HAP-1 (cell line): Measurements from ENCODE around the gene SKAP1.
A peak's percentile ranks its signal among the peaks of the same experiment; 100 is the strongest.
"Not testable (repeated sequence)": the region's sequence is repeated elsewhere in the genome, so short reads cannot be mapped to it uniquely, and the experiment has no call there.

Experiments
- DNase-seq, 2 experiments: peaks; one replicate each; pipeline ENCODE4 v3.0.0-alpha.2; 2016 to 2020; ENCODE audit warnings: low spot score in 2 of 2
- H3K27me3 ChIP-seq: fragments of 250-450 bp; sonication (Bioruptor Pico); 2 replicates; pipeline ENCODE4 v1.5.1; 2020; ENCODE audit warnings: low read depth, mild to moderate bottlenecking, moderate library complexity
- H3K36me3 ChIP-seq: fragments of 250-450 bp; sonication (Bioruptor Pico); replicated peaks from 2 replicates; pipeline ENCODE4 v1.5.1; 2020; ENCODE audit warnings: mild to moderate bottlenecking
- H3K4me1 ChIP-seq: fragments of 250-450 bp; sonication (Bioruptor Pico); 2 replicates; pipeline ENCODE4 v1.5.1; 2020; ENCODE audit warnings: mild to moderate bottlenecking
- H3K4me3 ChIP-seq: fragments of 250-450 bp; sonication (Bioruptor Pico); 2 replicates; pipeline ENCODE4 v1.5.1; 2020; ENCODE audit warnings: mild to moderate bottlenecking, moderate library complexity
- H3K9me3 ChIP-seq: fragments of 250-450 bp; sonication (Bioruptor Pico); 2 replicates; pipeline ENCODE4 v1.5.1; 2020; ENCODE audit warnings: mild to moderate bottlenecking, moderate library complexity
- in situ Hi-C: fragments of 300-500 bp; cut with MboI; formaldehyde crosslinking; loops from 3 replicates; pipeline ENCODE4 v1.14.3; 2020; ENCODE audit warnings: low sequenced_read_pairs, inconsistent platforms, mixed read lengths

SKAP1 gene

GRCh38 chr17:48299760-48300159, 130.3 kb downstream of the SKAP1 start:
- DNase-seq, result no peak
- peaks cover 66% of the 10 kb centered on the region for H3K27me3 ChIP-seq
- no peaks in the 10 kb centered on the region for H3K4me1 ChIP-seq
- H3K4me3 ChIP-seq, result no peak overlapping the region
- in situ Hi-C loops, result no loop called here
- H3K9me3 ChIP-seq, result no peaks in the 10 kb centered on the region
- no peaks in the 10 kb centered on the region for H3K36me3 ChIP-seq

GRCh38 chr17:48297825-48298224, 132.2 kb downstream of the SKAP1 start:
- H3K9me3 ChIP-seq, result no peaks in the 10 kb centered on the region
- no peak for DNase-seq
- in situ Hi-C loops, result no loop called here
- no peak overlapping the region for H3K4me3 ChIP-seq
- peaks cover 66% of the 10 kb centered on the region for H3K27me3 ChIP-seq
- H3K4me1 ChIP-seq, result no peaks in the 10 kb centered on the region
- H3K36me3 ChIP-seq, result no peaks in the 10 kb centered on the region

GRCh38 chr17:48296453-48296852, 133.6 kb downstream of the SKAP1 start:
- H3K36me3 ChIP-seq, result no peaks in the 10 kb centered on the region
- no peaks in the 10 kb centered on the region for H3K4me1 ChIP-seq
- H3K9me3 ChIP-seq, result no peaks in the 10 kb centered on the region
- H3K4me3 ChIP-seq, result no peak overlapping the region
- no peak for DNase-seq
- in situ Hi-C loops, result no loop called here
- H3K27me3 ChIP-seq, result peaks cover 72% of the 10 kb centered on the region

GRCh38 chr17:48295362-48296288, 134.4 kb downstream of the SKAP1 start:
- in situ Hi-C loops, result no loop called here
- DNase-seq, result no peak
- no peaks in the 10 kb centered on the region for H3K4me1 ChIP-seq
- no peak overlapping the region for H3K4me3 ChIP-seq
- no peaks in the 10 kb centered on the region for H3K36me3 ChIP-seq
- H3K9me3 ChIP-seq, result no peaks in the 10 kb centered on the region
- peaks cover 72% of the 10 kb centered on the region for H3K27me3 ChIP-seq

GRCh38 chr17:48294806-48295361, 135.1 kb downstream of the SKAP1 start:
- Histone ChIP-seq H3K27me3 (peaks cover 71% of the 10 kb centered on the region), H3K4me3 (no peak overlapping the region), H3K36me3 (no peaks in the 10 kb centered on the region), H3K9me3 (no peaks in the 10 kb centered on the region), H3K4me1 (no peaks in the 10 kb centered on the region)
- in situ Hi-C loops, result no loop called here
- no peak for DNase-seq

GRCh38 chr17:48294020-48294805, 135.8 kb downstream of the SKAP1 start:
- no peaks in the 10 kb centered on the region for H3K9me3 ChIP-seq
- no peaks in the 10 kb centered on the region for H3K36me3 ChIP-seq
- H3K27me3 ChIP-seq, result peaks cover 71% of the 10 kb centered on the region
- no peaks in the 10 kb centered on the region for H3K4me1 ChIP-seq
- no peak for DNase-seq
- no peak overlapping the region for H3K4me3 ChIP-seq
- in situ Hi-C loops, result no loop called here

- H3K9me3 ChIP-seq, result no peaks in the 10 kb centered on the region
- in situ Hi-C loops, result no loop called here
- H3K27me3 ChIP-seq, result peaks cover 69% of the 10 kb centered on the region
- DNase-seq, result no peak
- no peaks in the 10 kb centered on the region for H3K4me1 ChIP-seq
- H3K36me3 ChIP-seq, result no peaks in the 10 kb centered on the region
- H3K4me3 ChIP-seq, result no peak overlapping the region
Measured at GRCh38 chr17:48293319-48294019, 136.5 kb downstream of the SKAP1 start.

- in situ Hi-C loops, result no loop called here
- no peaks in the 10 kb centered on the region for H3K9me3 ChIP-seq
- no peaks in the 10 kb centered on the region for H3K36me3 ChIP-seq
- H3K4me3 ChIP-seq, result no peak overlapping the region
- H3K27me3 ChIP-seq, result peaks cover 83% of the 10 kb centered on the region
- peak in 1 of 2 experiments; percentile 56 for DNase-seq
- no peaks in the 10 kb centered on the region for H3K4me1 ChIP-seq
Measured at GRCh38 chr17:48290378-48290777, 139.6 kb downstream of the SKAP1 start.

GRCh38 chr17:48286917-48287316, 143.1 kb downstream of the SKAP1 start:
- peaks cover 78% of the 10 kb centered on the region for H3K27me3 ChIP-seq
- H3K9me3 ChIP-seq, H3K4me3 ChIP-seq, H3K36me3 ChIP-seq, in situ Hi-C loops, DNase-seq, H3K4me1 ChIP-seq: not testable (repeated sequence)

- Histone ChIP-seq H3K4me3 (no peak overlapping the region), H3K4me1 (no peaks in the 10 kb centered on the region), H3K27me3 (peaks cover 78% of the 10 kb centered on the region), H3K36me3 (no peaks in the 10 kb centered on the region), H3K9me3 (no peaks in the 10 kb centered on the region)
- in situ Hi-C loops, result no loop called here
- no peak for DNase-seq
Measured at GRCh38 chr17:48285614-48286013, 144.4 kb downstream of the SKAP1 start.

- no peak for DNase-seq
- Histone ChIP-seq H3K27me3 (peaks cover 77% of the 10 kb centered on the region), H3K4me1 (no peaks in the 10 kb centered on the region), H3K9me3 (no peaks in the 10 kb centered on the region), H3K4me3 (no peak overlapping the region), H3K36me3 (no peaks in the 10 kb centered on the region)
- in situ Hi-C loops, result no loop called here
Measured at GRCh38 chr17:48283907-48284306, 146.1 kb downstream of the SKAP1 start.

GRCh38 chr17:48283411-48283810, 146.6 kb downstream of the SKAP1 start:
- no peaks in the 10 kb centered on the region for H3K4me1 ChIP-seq
- H3K9me3 ChIP-seq, result no peaks in the 10 kb centered on the region
- H3K4me3 ChIP-seq, result no peak overlapping the region
- H3K36me3 ChIP-seq, result no peaks in the 10 kb centered on the region
- peaks cover 78% of the 10 kb centered on the region for H3K27me3 ChIP-seq
- in situ Hi-C loops, result no loop called here
- DNase-seq, result no peak

GRCh38 chr17:48282303-48282702, 147.7 kb downstream of the SKAP1 start:
- H3K36me3 ChIP-seq, result no peaks in the 10 kb centered on the region
- DNase-seq, result no peak
- in situ Hi-C loops, result no loop called here
- H3K27me3 ChIP-seq, result peaks cover 80% of the 10 kb centered on the region
- H3K4me3 ChIP-seq, result no peak overlapping the region
- no peaks in the 10 kb centered on the region for H3K9me3 ChIP-seq
- no peaks in the 10 kb centered on the region for H3K4me1 ChIP-seq
